Measurements from ENCODE around the gene ETAA1.

DNA sequence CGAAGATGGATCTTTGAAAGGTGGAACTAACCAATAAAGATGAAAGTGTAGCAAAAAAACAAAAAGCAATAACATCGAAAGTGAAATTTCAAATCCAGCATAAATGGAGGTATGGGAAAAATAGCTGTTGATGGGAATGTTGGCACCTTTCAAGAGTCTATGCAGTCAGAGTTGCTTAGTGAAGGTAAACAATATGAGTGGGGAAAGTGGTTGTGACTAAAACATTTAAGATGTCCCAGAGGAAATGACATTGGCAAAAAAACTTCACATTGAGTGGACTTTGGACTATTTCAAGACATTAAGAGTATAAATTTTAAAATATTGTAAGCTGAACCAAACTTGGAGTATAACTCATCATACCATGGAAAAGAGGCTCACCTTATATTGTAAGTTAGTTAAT, 17.7 kb downstream of the ETAA1 start:
- TF ChIP-seq, protein P1, sequence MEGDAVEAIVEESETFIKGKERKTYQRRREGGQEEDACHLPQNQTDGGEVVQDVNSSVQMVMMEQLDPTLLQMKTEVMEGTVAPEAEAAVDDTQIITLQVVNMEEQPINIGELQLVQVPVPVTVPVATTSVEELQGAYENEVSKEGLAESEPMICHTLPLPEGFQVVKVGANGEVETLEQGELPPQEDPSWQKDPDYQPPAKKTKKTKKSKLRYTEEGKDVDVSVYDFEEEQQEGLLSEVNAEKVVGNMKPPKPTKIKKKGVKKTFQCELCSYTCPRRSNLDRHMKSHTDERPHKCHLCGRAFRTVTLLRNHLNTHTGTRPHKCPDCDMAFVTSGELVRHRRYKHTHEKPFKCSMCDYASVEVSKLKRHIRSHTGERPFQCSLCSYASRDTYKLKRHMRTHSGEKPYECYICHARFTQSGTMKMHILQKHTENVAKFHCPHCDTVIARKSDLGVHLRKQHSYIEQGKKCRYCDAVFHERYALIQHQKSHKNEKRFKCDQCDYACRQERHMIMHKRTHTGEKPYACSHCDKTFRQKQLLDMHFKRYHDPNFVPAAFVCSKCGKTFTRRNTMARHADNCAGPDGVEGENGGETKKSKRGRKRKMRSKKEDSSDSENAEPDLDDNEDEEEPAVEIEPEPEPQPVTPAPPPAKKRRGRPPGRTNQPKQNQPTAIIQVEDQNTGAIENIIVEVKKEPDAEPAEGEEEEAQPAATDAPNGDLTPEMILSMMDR (IDR thresholded peaks at IDR 0.05): no peak
- TF ChIP-seq POLR2A (IDR thresholded peaks at IDR 0.05): no peak
